Glutamatergic neuron (in vitro differentiated cells): ENCODE results near the gene SLC1A7. TPM values are rescaled to one million over a fixed set of nuclear protein-coding genes. Genes with fewer than 3 reads are reported as not detected.

Experiments used
- DNase-seq: peaks from one replicate; pipeline ENCODE4 v3.0.0; 2022
- H3K27ac Mint-ChIP-seq: one replicate; pipeline ENCODE4 v1.8.0; 2020; ENCODE audit warnings: mild to moderate bottlenecking, mixed read lengths, inconsistent platforms; ENCODE audit not compliant: unreplicated experiment
- H3K27me3 Mint-ChIP-seq: one replicate; pipeline ENCODE4 v1.8.0; 2020; ENCODE audit warnings: mild to moderate bottlenecking, moderate library complexity, mixed read lengths, inconsistent platforms; ENCODE audit not compliant: unreplicated experiment
- H3K36me3 Mint-ChIP-seq: one replicate; pipeline ENCODE4 v1.8.0; 2020; ENCODE audit warnings: mild to moderate bottlenecking, mixed read lengths, inconsistent platforms; ENCODE audit not compliant: unreplicated experiment
- H3K4me1 Mint-ChIP-seq: one replicate; pipeline ENCODE4 v1.8.0; 2020; ENCODE audit warnings: mild to moderate bottlenecking, low read depth, mixed read lengths, inconsistent platforms; ENCODE audit not compliant: unreplicated experiment
- H3K4me3 Mint-ChIP-seq: one replicate; pipeline ENCODE4 v1.8.0; 2020; ENCODE audit warnings: mild to moderate bottlenecking, mixed read lengths, inconsistent platforms; ENCODE audit not compliant: unreplicated experiment
- H3K9me3 Mint-ChIP-seq: one replicate; pipeline ENCODE4 v1.8.0; 2020; ENCODE audit warnings: mild to moderate bottlenecking, moderate library complexity, mixed read lengths, inconsistent platforms; ENCODE audit not compliant: unreplicated experiment
- total RNA-seq: library from RNA; stranded (reverse); fragmentation: NEBNext Ultra II Directional; extraction: Animal tissue kit (Norgen Biotek cat#: 25700); gene quantifications from one replicate; pipeline ENCODE4 v1.2.1, GENCODE V29; 2021; ENCODE audit not compliant: unreplicated experiment
- TF ChIP-seq, protein P1 (sequence below): fragments of 200-600 bp; sonication (generic); IDR thresholded peaks from one replicate; pipeline ENCODE4 v1.5.0; 2021; ENCODE audit not compliant: partially characterized antibody, unreplicated experiment

Gene SLC1A7
- total RNA-seq, 1 donor from 2014 or later, result not detected

DNA sequence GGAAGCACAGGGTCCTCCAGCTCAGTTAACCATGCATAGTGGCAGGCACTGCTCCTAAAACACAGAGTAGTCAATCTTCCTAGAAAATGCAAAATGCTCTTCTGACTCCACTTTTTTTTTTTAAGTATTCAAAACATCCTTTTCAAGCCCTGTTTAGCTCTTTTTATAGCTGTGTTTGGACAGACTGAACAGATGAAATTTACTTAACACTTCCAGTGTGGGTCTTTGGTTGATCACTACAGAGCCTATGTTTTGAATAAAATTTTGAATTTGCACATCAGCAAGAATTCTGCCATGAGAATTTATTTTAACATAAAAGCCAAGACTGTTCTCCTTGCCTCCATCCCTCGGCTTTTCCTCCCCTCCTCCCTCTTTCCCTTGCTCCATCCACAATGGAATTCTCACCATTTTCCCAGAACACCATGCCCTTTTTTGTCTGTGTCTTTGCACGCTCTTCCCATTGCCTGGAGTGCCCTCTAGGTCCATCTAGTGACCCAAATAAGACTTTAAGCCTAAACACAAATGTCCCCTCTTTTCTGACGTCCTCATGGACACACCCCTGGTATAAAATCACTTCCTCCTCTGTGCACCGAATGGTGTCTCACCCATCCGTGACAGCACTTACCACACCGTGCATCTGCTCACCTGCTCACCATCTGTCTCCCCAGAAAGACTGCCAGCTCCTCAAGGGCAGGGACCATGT lies 30.1 kb upstream of the SLC1A7 start:
- peaks cover 8% of the 10 kb centered on the region for H3K27me3 Mint-ChIP-seq
- peak overlapping the region; percentile 78 for H3K4me3 Mint-ChIP-seq
- H3K9me3 Mint-ChIP-seq, result peaks cover 10% of the 10 kb centered on the region
- H3K27ac Mint-ChIP-seq, result peak overlapping the region; percentile 86
- TF ChIP-seq, protein P1, sequence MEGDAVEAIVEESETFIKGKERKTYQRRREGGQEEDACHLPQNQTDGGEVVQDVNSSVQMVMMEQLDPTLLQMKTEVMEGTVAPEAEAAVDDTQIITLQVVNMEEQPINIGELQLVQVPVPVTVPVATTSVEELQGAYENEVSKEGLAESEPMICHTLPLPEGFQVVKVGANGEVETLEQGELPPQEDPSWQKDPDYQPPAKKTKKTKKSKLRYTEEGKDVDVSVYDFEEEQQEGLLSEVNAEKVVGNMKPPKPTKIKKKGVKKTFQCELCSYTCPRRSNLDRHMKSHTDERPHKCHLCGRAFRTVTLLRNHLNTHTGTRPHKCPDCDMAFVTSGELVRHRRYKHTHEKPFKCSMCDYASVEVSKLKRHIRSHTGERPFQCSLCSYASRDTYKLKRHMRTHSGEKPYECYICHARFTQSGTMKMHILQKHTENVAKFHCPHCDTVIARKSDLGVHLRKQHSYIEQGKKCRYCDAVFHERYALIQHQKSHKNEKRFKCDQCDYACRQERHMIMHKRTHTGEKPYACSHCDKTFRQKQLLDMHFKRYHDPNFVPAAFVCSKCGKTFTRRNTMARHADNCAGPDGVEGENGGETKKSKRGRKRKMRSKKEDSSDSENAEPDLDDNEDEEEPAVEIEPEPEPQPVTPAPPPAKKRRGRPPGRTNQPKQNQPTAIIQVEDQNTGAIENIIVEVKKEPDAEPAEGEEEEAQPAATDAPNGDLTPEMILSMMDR, result no peak
- H3K36me3 Mint-ChIP-seq, result no peaks in the 10 kb centered on the region
- H3K4me1 Mint-ChIP-seq, result peaks cover 21% of the 10 kb centered on the region
- DNase-seq, result peak; percentile 34

DNA sequence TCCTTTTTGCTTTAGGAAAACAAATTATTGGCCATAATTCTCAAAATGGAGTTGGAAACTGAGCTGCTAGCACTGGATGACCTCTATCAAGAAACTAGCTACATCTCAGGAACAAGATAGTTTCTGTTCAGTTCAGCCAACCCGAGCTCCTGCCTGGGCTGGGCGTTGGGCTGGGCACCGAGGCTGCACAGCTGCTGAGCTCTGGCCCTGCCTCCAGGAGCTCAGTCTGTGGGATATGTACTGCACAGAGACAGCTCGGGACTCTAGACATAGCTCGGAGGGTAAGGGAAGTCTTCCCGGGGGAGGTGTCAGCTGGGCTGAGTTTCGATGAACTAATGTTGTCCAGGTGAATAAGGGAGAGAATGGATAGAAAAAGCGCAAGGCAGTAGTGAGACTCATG lies 24.5 kb upstream of the SLC1A7 start:
- Mint-ChIP-seq H3K4me3 (no peak overlapping the region), H3K4me1 (peaks cover 9% of the 10 kb centered on the region), H3K27ac (no peak overlapping the region), H3K36me3 (no peaks in the 10 kb centered on the region), H3K9me3 (no peaks in the 10 kb centered on the region), H3K27me3 (no peaks in the 10 kb centered on the region)
- TF ChIP-seq, protein P1, result no peak
- DNase-seq, result no peak

DNA sequence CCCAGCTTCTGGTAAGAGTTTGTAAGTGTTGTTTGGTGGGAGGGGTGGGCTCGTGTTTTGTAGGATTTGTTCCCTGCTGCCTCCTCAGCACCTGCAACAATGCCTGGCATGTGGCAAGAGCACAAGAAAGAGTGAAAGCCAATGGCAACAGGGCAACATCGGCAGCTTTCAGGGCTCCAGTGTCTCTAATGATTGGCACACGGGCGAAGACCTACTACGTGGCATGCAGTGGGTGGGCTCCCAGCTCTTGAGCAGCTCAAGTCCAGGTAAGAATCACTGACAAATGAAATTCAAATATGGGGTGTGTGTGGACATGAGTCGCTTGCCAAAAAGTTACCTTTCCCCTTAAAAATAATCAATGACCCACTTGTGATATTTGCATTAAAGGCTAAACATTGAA lies 23.9 kb upstream of the SLC1A7 start:
- no peak for DNase-seq
- Mint-ChIP-seq H3K27me3 (no peaks in the 10 kb centered on the region), H3K4me1 (peaks cover 9% of the 10 kb centered on the region), H3K9me3 (no peaks in the 10 kb centered on the region), H3K27ac (no peak overlapping the region), H3K4me3 (no peak overlapping the region), H3K36me3 (no peaks in the 10 kb centered on the region)
- TF ChIP-seq, protein P1, result no peak

DNA sequence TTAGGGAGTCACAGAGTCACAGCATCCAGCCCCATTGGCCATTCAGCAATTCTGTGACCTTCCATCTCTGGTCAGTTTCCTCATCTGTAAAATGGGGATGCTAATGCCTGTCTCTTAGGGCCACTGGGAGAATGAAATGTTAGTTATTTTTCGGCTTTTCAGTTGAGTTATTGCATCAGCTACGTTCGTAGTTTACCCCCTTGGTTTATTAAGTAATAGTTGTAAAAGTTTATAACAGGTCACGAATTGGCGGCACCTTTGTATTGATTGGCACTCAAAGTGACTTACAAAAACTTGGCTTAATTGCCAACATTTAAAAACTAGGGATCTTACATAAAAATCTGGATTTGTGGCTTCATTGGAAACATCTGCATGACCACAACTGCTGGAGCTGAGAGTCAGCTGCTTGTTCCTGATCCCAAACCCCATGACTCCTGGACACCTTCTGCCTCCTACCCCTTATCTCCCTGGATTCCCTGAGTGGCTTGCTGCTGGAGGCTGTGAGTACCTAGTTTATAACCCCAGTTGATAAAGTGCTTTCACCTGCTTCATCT lies 23.0 kb upstream of the SLC1A7 start:
- no peaks in the 10 kb centered on the region for H3K9me3 Mint-ChIP-seq
- no peaks in the 10 kb centered on the region for H3K36me3 Mint-ChIP-seq
- H3K4me1 Mint-ChIP-seq, result peaks cover 7% of the 10 kb centered on the region
- no peak overlapping the region for H3K27ac Mint-ChIP-seq
- TF ChIP-seq, protein P1, result no peak
- no peak overlapping the region for H3K4me3 Mint-ChIP-seq
- DNase-seq, result no peak
- H3K27me3 Mint-ChIP-seq, result no peaks in the 10 kb centered on the region

DNA sequence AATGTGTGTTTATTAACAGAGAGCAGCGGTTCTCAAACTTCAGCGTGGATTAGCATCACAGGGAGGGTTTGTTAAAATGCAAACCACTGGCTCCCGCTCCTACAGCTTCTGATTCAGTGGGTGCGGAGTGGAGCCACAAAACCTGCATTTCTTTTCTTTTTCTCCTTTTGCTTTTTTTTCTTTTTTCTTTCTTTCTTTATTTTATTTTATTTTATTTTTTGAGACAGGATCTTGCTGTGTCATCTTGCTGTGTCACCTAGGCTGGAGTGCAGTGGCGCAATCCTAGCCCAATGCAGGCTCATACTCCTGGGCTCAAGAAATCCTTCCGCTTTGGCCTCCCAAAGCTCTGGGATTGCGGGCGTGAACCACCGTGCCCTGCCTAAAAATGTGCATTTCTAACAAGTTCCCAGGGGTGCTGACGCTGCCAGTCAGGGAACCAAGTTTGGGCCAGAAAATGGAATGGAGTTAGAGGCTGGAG lies 20.9 kb upstream of the SLC1A7 start:
- DNase-seq, result no peak
- H3K9me3 Mint-ChIP-seq, result no peaks in the 10 kb centered on the region
- no peak overlapping the region for H3K27ac Mint-ChIP-seq
- H3K4me1 Mint-ChIP-seq, result peaks cover 7% of the 10 kb centered on the region
- H3K36me3 Mint-ChIP-seq, result no peaks in the 10 kb centered on the region
- TF ChIP-seq, protein P1, result no peak
- no peak overlapping the region for H3K4me3 Mint-ChIP-seq
- no peaks in the 10 kb centered on the region for H3K27me3 Mint-ChIP-seq
